CD4-positive, alpha-beta T cell treated with Interleukin-17A for 1 hour (primary cell): ENCODE data around the gene MAN2C1.
"Not testable (repeated sequence)": the region's sequence is repeated elsewhere in the genome, so short reads cannot be mapped to it uniquely, and the experiment has no call there.

Experiments
- DNase-seq: peaks from one replicate; pipeline ENCODE4 v3.0.0-alpha.2; 2020

MAN2C1 gene

GRCh38 chr15:75367913-75368688 is at the start of gene MAN2C1:
MAN2C1 (minus strand) TSS chr15:75368607; CDS start chr15:75368583, 24 bp downstream.
- peak; percentile 93 for DNase-seq

DNA sequence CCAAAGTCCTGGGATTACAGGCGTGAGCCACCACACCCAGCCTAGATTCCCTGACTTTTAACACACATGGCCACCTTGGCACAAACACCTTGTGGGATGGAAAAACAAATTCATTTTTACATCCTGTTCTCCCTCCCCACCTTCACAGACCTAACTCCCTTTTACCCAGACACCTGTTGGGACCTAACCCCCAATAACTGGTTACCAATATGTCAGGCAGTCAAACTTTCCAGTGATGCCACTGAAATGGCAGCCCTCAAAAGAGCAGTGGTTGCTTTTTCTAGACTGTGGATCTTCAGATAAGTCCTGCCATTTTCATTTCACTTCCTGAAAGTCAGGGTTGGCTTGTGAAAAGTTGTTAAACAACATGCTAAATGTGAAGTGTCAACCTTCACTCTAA is 48.2 kb upstream of the MAN2C1 start:
- no peak for DNase-seq

- DNase-seq, result no peak
Measured at GRCh38 chr15:75410196-75410595, 41.8 kb upstream of the MAN2C1 start.

DNA sequence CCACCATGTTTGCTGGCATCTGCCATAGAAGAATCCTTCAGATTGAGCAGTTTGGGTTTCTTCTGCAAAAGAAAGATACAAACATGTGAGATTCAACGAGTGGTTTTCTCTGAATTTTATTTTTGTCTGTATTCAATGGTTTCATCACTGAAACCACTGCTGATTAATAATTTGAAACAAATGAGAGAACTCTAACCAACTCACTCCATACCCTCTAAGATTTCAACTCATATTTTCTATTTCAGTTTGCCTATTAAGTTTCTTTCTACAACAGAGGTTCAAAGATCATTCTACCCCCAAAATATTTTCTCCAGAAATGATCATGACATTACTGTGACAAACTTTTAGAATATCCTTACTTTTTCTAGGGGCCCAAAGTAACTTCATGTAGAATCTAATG is 38.7 kb upstream of the MAN2C1 start:
- no peak for DNase-seq

DNA sequence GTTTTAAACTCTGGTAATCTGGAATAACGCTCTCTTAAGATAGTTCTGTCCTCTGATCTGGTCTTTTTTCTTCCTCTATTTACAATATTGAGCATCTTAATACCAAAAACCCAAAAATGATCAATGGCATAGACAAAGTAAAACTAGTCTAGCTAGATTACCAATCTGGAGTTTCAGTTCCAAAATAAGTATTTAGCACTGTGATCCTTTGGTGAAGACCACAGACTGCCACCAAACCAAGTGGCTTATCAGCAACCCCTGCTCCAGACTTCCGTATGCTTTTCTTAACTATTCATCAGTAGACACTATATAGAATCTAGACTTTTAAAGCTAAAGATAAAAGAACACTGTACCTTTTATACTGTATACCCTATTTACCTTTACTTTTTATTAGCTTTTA is 35.5 kb upstream of the MAN2C1 start:
- DNase-seq, result no peak

- no peak for DNase-seq
Measured at GRCh38 chr15:75397494-75397893, 29.1 kb upstream of the MAN2C1 start.

DNA sequence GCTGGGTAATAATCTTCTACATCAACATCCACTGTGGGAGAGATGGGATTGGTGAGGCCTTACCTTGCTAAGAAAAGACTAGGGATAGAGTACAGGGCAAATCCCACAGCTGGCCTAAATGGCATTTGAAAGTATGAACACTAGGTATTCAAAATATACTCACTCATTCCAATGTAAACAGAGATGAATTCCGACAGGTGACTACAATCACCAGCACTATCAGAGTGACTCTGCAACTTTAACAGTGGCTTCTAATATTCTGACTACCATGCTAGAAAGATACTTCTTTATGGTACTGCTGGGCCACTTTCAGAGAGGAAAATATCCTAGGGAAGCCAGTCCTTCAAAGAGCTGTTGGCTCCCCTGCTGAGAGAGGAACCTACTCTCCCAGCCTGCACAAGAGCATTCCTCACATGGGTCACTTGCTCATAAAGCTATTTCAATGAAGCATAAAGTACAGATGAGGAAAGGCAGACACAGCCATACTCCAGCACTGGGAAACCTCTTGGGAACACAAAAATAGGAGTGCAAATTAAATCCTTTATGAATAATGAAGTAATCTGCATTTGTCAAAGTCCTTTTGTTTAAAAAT is 21.5 kb upstream of the MAN2C1 start:
- no peak for DNase-seq

- DNase-seq, result not testable (repeated sequence)
Measured at GRCh38 chr15:75383986-75384385, 15.6 kb upstream of the MAN2C1 start.

- DNase-seq, result no peak
Measured at GRCh38 chr15:75380773-75381172, 12.4 kb upstream of the MAN2C1 start.

GRCh38 chr15:75371901-75372688 is 3.7 kb upstream of the MAN2C1 start:
- no peak for DNase-seq

DNA sequence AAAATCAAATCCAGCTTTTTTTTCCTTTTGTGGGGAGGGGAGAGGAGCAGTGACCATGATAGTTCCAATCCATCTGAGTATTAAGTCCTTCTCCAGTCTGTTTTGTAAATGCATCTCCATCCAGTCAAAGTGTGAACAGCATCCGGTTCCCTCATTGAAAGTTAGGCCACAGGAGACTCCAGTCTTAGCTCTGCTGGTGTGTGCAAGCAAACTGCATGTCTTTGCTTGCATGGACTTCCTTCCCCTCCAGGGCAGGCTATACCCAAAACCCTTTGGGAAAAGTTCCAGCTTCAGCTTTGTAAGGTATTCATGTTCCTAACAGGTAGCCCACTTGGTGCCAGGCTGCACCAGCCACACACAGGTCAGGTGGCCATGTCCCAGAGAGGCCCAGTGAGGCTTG is 3.1 kb upstream of the MAN2C1 start:
- no peak for DNase-seq

DNA sequence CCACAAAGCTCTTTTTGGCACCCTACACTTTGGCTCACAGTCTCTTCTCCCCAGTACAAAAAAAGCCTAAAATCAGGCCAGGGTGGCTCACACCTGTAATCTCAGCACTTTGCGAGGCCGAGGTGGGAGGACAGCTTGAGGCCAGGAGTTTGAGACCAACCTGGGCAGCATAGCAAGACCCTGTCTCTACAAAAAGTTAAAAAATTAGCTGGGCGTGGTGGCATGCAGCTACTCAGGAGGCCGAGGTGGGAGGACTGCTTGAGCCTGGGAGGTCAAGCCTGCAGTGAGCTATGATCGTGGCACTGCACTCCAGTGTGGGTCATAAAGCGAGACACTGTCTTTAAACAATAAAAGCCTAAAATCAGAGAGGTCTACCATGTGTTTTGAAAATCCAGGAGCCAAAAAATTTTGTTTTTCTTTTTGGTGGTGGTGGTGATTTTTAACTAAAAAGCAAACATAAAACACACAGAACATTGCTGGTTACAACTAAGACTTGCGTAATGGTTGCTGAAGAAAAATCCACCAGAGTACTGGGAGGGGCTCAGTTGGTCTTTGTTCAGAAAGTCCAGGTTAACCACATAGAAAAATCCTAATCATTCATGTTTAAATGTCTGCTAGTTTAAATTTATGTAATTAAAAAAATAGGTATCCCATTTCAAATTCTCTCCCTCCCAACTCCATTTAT is 1.6 kb upstream of the MAN2C1 start:
- no peak for DNase-seq

GRCh38 chr15:75368689-75369239 is 357 bp upstream of the MAN2C1 start:
- peak; percentile 35 for DNase-seq

GRCh38 chr15:75367406-75367912 is 948 bp downstream of the MAN2C1 start:
- no peak for DNase-seq

GRCh38 chr15:75367006-75367405 is 1.4 kb downstream of the MAN2C1 start:
- no peak for DNase-seq

DNA sequence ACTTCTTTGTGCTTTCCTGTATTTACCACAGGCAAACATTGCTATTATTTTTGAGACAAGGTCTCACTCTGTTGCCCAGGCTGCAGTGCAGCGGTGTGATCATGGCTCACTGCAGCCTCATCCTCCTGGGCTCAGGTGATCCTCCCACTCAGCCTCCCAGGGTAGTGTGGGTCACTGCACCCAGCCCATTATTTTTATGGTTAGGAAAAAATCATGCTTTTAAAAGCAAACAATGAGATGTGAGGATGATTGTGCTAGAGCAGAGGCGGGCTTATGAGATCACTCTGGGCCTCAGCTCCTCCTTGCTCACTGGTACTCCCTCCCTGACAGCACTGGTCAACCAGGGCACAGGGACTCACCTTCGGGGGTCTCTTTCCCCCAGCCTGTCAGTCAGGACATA is 2.2 kb downstream of the MAN2C1 start:
- no peak for DNase-seq

GRCh38 chr15:75364881-75365280 is 3.5 kb downstream of the MAN2C1 start:
- no peak for DNase-seq

- DNase-seq, result no peak
Measured at GRCh38 chr15:75363786-75364185, 4.6 kb downstream of the MAN2C1 start.

GRCh38 chr15:75362642-75363249 is 5.7 kb downstream of the MAN2C1 start:
- no peak for DNase-seq

DNA sequence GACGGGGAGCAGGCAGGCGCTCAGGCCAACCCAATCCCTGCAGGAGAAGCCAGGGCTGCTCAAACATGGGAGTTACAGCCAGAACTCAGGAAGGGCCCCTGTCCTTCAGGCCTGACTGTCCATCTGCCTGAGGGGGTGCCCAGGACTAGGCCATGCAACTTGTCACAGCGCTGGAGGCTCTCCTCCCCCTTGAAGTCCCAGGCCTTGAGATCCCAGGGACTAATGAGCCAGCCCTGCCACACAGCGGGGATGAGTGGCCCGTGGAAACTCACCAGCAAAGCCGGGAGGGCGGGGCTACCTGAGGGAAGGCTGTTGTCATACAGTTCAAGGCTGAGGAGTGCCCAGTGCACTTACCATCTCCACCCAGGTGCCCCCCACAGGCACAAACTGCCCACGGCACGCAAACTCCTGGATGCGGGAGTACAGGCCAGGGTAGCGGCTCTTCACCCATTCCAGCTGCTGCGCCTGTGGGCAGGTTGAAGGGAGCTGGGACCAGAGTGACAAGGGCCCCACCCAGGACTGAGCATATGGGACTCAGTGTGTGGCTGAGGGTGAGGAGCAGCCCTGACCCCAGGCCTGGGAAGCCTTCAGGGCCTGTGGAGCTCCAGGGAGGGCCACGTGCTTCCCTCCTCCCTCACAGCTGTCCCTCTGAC is 6.3 kb downstream of the MAN2C1 start:
- no peak for DNase-seq

GRCh38 chr15:75361361-75361988 is 6.9 kb downstream of the MAN2C1 start:
- no peak for DNase-seq
